Measurements from ENCODE around the gene FSHR.

Gene FSHR

DNA sequence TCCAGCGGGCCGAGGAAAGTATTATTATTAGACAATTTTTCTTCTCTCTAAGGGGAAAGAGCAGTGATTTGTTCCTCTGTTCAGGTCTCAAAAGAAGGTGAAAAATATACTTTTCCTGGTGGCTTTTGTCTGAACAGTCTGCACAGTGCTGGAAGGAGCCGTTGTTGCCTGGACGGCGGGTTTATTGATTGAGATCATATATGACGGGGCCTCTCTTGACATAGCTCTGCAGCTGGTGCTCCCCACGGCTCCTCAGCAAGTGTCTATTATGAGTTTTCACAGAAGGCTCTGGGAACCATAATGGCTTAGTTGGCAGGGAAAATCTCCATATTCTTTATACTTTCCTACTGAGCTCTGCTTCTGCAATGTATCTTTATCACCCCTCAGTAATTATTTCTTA lies 42.9 kb downstream of the FSHR start:
- no peak for DNase-seq (ENCODE audit: low spot score)

DNA sequence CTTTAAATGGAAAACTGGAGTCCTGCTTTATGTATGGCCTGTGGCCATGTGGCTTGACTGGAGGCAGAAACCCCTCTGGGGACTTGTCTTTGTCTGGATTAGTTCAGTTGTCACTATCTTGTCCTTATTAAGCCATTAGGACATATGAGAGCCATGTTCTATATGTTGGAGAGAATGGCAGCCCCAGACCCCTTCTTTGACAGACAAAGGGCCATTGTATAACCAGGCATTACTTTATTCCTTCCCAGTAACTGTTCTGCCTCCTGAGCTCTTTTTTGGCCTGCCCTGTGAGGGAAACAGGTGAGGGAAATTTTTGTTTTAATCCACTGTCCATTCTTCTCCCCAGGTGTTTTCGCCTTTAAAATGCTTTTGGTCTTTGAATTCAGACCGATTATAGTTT lies 43.3 kb downstream of the FSHR start:
- DNase-seq (ENCODE audit: low spot score) = no peak

DNA sequence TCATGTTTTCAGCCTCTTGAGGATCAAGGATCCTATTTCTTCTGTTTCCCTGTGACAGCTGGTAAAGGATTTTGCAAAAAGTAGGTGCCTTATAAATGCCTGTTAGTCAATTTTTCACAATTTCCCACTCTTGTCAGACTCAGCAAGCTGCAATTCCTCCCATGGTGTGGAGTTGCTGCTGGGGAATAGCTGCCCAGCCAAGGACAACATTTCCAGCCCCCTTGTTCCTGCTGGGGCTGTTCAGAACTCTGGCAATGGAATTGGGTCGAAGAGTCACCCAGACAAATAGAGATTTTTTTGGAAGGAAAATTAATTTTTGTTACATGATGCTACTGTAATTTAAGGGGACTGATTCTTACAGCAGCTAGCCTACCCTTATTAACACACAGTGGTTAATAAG lies 43.7 kb downstream of the FSHR start:
- no peak for DNase-seq (ENCODE audit: low spot score)

DNA sequence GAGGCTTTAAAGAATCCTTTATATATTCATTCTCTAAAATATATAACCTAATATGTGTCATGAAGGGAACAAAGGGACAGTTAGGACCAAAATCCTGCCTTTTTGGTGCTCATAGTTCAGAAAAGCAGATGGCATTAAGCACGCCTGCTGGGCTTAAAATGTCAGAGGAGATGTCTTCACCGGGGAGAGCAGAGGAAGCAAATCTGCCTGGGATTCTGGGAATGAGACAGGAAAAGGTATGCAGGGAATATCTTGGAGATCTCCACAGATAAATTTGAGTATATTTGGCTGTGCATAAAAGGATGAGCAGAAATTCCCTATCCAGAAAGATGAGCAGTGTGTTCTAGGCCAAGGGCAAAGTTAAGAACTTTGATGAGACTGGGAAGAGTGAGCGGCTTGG lies 45.5 kb downstream of the FSHR start:
- DNase-seq (ENCODE audit: low spot score) = no peak

DNA sequence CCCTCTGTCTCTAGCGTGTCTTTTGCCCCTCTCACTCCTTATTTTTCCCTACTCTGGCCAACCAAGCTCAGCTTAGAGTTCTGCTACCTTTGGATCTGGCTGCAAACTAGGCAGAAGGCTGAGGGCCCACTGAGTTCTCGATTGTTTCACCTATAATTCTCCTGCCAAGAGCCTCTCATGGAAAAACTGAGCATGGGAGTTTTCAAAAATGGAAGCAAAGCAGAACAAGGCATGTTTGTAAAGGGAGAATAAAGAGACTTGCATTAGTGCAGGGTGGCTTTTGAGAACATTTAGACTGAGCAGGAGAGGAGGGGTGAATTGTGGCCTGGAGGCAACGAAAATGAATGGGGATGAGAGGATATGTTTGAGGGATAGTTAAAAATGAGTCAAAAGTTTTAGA lies 45.9 kb downstream of the FSHR start:
- DNase-seq (ENCODE audit: low spot score) = no peak

DNA sequence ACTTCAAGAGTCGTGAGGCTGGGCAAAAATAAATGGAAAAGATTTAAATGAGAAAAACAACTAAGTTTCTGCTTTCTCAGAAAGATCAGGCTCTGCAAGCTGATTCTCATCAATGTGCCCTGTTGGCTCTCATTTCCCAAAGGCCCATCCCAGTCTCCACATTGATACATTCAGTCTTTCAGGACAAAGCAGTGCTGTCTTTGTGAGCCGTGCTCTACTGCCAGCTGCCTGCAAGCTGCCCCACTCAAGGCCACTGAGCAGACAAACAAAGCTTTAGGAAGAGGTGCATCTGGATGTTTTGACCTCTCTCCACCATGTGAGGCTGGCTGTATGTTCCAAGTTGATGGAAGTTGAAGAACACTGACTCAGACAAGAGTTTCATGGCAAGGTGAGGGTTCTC lies 48.8 kb downstream of the FSHR start:
- DNase-seq (ENCODE audit: low spot score) = no peak

DNA sequence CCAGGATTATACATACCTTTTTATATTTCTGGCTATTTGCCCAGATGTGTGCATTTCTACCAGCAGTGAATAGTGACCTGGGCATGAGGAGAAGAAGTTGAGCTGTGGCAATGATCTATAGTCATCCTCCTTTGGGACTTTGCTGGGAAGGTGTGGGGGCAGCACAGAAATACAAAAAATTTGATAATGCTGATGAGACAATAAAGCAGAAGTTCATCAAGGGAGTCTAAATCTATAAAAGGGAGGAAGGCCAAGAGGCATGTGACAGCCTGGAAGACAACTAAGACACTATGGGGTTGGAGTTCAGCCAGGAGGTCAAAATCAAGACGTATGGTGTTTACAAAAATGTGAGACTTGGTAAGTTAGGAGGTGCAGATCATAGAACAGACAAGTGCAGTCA lies 52.2 kb downstream of the FSHR start:
- no peak for DNase-seq (ENCODE audit: low spot score)

DNA sequence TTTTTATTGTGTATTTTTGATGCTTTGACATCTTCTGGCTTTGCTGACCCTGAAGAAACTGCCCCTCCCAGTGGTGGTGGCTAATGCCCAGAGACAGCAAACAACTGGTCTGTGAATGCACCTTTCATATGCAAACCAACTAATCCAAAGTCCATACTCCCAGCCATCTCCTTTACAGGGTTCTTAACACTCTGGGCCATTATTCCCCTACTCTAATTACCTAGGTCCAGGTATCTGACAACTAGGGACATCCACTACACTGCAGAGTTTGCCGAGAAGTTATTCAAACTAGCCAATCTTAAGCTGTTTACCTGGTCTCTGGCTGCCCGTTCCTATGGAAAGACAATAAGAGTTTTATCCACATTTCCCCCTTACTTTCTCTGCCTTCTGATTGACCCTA lies 73.6 kb downstream of the FSHR start:
- DNase-seq (ENCODE audit: low spot score) = no peak

DNA sequence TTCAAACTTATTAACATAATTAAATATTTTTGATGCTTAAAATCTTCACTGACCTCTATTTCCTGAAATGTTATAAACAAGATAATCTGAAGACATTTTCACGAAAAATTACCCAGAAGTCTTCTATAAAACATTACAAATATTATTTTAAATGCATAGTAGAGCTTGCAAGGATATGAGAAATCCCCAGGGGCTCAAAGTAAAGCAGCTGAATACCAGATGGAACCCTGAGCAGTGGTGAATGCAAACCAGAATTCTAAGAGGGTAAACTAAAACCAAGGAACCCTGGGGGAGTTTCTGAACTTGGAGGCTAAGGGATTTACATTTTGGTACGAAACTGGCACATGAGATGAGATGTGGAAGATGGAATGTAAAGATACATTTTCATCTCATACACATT lies 83.6 kb downstream of the FSHR start:
- no peak for DNase-seq (ENCODE audit: low spot score)

DNA sequence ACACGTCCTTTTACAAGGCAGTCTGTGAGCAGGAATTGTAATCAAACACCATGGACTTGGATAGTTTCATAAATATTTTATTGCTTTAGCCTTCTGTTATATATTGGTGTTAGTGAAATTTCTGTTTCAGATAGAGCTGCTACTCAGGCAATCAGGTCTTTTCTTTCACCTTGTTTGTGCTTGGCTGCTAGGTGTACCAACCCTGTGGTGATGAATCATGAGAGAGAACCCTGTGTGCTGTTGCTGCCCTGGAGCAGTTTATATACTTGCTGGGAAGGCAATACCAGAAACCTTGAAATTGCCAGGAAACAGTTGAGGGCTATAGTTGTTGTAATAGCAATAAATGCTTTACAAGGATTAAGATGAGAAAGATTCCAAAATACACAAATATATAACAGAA lies 84.5 kb downstream of the FSHR start:
- no peak for DNase-seq (ENCODE audit: low spot score)

DNA sequence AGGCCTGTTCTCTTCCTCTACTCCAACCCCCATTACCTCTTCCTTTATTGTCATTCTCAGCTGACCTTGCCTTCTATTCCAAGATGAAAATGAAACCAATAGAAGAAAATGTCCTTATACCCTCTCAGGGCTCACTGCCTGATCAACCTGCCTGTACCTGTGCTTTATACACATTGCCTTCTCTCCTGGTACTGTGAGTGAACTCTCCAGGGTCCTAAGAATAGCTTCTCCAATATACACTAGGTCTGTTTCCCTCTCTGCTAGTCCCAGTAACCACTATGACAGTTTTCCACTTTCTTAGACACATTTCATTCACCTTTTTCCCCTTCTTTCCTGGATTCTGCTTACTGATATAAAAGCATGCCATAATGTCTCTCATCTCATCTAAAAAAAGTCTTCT lies 85.7 kb downstream of the FSHR start:
- no peak for DNase-seq (ENCODE audit: low spot score)

DNA sequence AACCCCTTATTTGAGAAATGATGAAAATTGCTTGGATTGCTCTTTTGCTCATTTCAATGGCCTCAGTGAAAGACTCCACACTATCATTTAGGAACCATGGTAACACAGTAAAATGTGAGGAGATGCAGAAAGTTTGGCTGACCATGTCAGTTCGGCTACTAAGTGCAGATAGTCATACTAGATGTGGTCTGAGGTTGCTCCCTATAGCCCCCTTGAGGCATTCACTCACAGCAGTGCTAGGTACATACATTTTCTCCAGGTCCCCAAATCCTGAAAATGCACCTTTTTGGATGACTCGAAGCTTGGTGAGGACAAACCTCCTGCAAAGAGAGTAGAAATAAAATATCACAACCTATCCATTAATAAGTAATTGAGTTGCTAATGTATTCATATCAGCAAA lies 86.3 kb downstream of the FSHR start:
- DNase-seq (ENCODE audit: low spot score) = no peak

DNA sequence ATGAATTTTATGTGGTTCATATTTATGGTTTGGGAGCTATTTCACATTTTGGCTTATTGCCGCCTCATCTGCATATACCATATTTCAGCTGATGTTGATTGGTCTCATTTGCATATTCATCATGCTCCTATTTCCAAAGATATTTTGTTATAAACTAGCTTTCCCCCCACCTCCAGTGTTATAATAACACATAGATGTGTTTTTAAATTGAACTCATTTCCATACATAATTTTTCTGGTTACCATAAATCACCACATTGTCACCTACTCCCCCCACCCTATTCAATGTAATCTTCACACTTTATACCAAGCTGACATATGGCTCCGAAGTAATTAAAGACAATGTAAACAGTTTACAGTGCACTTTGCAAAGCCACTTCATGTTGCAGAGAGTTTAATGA lies 101.2 kb downstream of the FSHR start:
- no peak for DNase-seq (ENCODE audit: low spot score)

DNA sequence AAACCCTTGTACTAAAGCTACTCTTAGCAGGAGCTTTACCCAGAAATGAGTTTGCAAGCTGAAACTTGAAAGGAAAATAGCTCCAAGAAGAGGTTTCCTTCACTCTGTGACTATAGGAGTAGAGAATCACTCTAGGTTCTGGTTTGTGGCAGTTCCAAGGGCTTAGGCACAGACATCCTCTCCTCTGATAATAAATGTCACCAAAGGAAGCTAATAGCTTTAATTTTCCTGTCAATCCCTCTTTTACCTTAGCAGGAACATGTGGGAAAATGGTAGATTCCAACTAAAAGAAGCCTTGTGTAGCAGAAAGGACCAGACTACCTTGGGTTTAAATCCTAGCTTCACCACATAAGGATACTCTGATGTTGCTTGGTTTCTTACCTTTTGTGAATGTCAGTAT lies 104.0 kb downstream of the FSHR start:
- no peak for DNase-seq (ENCODE audit: low spot score)

DNA sequence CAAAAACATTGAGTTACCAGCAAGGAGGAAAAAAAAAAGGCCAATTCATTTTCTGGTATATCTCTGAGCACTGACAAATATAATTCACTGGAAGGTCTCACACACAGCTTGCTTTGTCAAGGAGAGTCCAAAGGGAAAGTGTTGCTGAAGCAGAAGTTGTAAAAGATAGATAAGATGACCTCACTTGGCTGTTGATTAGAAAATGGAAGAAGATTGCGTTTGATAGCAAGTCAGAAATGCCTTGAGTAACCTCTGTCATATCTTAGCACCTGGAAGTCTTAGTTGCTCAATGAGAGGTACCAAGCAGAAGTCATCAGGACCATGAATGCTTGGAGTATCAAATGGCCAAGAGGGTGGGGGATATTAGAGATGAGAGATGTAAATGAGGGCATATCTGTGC lies 105.2 kb downstream of the FSHR start:
- DNase-seq (ENCODE audit: low spot score) = no peak

DNA sequence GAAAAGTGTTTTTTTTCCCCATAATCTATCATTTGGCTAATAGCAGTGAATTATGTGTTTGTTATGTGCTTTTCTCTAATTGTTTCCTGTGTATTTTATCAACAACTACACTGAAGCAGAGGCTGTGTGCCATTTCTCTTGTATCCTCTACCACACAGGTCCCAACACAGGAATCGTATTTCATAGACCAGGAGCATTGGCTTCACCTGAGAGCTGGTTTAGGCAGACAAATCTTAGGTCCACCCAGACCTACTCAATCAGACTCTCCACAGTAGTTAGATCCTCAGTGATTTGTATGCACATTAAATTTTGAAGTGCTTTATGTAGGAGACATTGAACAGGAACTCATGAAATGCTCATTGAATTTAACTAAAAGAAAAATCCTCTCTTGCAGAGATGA lies 109.2 kb downstream of the FSHR start:
- DNase-seq (ENCODE audit: low spot score) = no peak

DNA sequence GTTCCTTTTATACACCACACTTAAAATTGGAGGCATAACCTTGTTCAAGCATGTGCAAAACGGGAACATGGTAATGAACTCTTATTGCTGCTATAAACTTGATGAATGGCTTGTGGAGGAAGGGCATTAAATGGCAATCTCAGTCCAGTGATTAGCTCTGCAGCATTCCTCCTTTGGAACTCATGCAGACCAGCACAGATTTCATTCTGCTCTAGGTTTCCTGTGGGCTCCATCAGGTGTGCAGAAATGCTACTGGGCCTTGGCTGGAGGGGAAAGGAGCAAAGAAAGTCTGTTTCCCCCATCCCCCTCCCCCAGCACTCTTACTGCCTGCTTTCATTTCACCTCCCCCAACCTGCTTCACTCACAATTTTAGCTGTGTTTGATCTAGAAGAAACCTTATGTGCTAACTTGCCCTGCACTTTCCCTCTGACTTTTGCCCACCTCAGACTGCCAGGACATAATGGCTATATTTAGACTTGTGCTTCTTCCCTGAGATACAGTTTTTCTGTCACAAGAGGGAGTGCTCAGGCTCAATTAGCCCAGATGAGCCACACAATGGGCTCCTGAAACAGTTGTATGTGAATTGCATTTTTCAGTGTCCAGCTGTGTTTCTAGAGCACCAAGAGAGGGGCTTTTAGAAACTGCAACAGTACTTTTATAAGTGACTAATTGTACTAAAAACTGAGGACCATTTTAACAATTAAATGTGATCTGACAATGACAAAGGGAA lies 109.8 kb downstream of the FSHR start:
- no peak for DNase-seq (ENCODE audit: low spot score)

DNA sequence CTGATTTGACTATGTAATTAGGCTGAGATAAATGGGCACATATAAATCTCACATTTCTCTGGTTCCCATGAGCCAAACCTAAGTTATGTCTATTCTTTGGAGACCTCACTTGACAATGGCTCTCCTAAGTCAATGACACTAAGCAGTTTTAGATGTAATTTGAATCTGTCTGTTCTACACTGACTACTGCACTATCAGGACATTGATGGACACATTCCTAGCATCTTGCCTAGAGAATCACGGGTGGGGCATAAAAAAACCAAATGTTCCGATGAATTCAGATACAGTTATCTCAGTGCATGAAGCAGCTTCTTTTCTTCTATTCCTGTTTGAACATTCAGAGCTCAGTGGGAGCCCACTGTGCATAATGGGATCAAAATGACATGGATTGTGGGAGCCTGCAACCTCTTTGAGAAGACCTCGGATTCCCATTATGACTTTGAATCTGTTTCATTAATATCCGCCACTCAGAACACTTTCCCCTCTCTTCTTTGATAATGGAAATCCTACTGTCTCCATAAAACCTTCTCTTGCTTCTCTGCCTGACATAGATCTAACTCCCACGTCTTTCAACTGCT lies 110.8 kb downstream of the FSHR start:
- no peak for DNase-seq (ENCODE audit: low spot score)

DNA sequence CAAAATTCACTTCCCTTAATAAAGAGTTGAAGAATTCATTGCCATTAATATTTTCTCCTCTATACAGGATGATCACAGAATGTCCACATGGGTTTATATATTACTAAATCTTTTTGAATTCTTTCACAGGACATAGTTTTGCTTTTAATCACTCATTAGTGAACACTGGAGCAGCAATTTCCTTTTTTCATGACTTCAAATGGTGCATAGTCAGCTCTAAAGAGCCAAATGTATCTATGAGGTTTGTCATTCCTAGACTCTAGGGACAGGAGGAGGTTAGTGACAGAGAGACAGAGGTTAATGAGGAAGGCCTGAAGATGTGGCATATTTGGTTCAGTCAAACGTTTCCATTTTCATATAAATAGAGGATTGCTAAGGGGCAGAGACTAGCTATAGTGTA lies 111.8 kb downstream of the FSHR start:
- no peak for DNase-seq (ENCODE audit: low spot score)

DNA sequence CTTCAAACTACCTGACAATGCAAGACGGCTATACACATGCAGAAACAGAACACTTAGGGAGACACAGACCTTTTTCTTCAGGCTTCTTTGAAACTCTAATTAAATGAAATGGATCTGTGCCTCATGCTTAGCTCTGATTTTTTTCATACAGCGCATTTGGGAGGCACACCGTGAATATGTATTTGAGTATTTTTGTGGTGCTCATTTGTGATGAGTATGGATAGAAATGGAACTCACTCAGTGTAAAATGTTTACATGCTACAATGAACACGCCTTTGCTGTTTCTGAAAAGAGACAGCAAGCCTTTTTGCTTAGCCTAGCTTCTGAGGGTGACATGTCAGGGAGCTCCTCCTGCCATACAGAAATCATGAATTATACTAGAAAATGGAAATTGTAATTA lies 113.3 kb downstream of the FSHR start:
- no peak for DNase-seq (ENCODE audit: low spot score)

DNA sequence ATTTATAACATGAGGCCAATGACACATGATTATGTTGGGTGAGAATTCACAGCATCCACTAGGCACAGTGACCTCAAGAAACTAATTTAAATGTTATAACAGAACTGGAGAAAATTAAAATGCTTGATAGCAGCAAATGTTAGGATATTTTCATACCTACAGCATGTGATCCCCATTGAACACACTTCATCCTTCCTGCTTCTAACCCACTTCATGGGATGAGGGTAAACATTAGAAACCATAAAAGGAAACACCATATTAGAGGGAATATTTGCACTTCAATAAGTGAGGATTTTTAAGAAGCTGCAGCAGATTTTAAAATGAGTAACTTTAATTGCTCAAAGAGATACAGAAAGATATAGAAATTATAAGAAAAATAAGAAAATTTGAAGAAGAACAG lies 117.1 kb downstream of the FSHR start:
- no peak for DNase-seq (ENCODE audit: low spot score)

DNA sequence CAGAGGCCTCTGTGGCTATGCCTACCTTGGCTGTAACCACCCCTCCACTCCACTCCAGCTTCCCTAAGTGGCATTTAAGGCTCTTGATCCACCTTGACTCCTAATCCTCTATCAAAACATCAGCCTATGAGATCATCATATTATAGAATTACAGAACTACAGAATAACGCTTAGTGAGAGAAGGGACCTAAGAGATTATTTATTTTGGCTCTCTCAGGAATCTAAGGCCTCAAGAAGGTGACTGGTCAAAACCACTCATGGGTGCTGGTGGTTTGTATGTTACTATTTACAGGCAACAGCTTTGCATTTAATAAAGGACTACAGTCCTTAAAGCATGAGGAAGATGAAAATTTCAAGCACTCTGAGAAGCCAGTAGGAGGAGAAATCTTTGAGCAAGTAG lies 118.8 kb downstream of the FSHR start:
- DNase-seq (ENCODE audit: low spot score) = no peak

DNA sequence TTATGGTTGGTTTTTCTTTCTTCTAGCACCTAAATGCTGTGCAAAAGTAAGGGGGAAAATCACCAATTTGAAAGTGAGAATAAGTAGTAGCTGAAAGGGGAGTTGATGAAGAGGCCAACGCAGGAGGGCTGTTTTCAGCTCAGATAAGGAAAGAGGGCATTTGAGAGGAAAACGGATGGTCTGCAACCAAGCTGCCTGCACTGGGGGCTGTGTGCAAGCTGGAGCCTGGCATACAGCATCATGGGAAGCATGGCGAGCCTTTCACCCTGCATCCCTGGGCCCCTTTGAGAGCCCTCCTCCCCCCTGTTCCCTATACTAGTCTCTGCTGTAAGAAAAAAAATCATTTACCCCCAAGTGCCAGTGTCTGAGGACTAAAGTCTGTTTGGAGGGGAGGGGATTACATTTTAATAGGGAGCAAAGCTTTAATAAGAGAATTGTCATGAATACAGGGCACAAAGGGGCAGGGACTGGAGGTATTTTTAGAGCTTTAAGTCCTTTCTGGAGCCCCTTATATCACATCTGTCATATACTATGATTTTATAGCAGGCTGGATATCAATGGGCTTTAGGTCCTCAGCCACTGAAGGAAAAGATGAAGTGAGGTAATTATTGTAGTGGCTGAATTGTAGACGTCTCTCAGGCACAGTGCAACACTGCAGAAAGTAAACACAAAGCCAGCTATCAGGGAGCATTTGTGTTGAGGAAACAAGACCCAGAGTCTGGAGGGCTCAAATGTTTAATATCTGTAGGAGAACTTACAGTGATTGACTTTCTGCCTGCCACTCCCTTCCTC lies 120.7 kb downstream of the FSHR start:
- no peak for DNase-seq (ENCODE audit: low spot score)

DNA sequence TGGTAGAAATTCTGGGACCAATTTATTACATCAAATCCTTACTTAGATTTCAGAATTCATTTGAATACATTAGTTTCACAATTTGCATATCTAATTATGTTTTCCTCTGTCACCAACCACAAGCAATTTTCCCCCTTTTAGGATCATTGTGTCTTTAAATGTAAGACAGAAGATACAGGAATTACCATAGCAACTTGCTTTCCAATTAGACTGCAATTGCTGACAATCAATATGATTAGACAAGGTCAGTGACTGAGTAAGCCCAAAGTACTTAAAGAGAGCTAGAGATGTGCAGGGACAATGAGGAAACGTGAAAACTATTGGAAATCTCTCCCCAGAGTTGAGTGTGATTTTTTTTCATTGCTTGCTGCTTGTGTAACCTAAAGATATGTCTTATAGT lies 121.4 kb downstream of the FSHR start:
- DNase-seq (ENCODE audit: low spot score) = no peak
